ENCODE measurements around the gene PRDM16.

DNA sequence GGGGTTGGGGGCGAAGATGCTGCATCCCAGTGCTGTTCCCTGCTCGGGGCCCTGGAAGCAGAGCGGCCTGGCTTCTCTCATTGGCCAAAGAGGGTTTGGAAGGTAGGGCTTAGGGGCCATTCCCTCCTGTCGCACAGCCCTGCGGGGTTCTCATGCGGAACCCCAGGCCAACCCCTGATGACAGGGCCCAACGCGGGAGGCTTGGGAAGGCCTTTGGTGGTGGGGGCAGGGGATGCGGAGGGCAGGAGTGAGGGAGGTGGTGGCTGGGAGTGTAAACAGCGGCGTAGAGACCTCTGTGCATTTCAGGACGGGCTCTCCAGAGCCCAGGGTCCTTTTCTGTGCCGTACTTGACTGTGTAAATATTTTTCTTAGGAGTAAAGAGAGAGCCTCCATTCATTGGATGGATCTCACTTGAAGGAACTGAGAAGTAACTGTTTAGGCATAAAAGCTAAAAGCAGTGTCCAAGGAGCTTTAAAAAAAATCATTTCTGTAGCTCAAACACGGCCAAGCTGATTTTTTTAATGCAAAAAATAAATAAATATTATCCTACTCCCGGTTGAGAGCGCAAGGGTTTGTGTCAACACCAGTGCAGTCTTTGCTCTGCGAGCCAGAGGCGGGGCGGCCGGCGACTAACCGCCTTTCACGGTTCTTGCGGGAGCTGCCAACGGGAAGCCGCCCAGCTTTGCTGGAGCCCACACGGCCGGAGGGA is 169.1 kb downstream of the PRDM16 start:
- no peak for TF ChIP-seq ZNF274 (IDR thresholded peaks at IDR 0.05; ENCODE audit: low read depth, low read length)
- TF ChIP-seq YY1 (IDR thresholded peaks at IDR 0.05; ENCODE audit: insufficient read depth, insufficient read length): no peak
- no peak for TF ChIP-seq SUZ12 (IDR thresholded peaks at IDR 0.05; ENCODE audit: extremely low read depth, insufficient read depth, insufficient read length)
